PC-3 (cell line): Measurements from ENCODE around the gene SEMA3A. TPM values are rescaled to one million over a fixed set of nuclear protein-coding genes. Genes with fewer than 3 reads are reported as not detected.
A peak's percentile ranks its signal among the peaks of the same experiment; 100 is the strongest.

ENCODE experiments used
- ATAC-seq: fragments of 200-7000 bp; cut with Tn5 transposase; 2 replicates; pipeline ENCODE4 v1.9.1; 2020; ENCODE audit warnings: mild to moderate bottlenecking, moderate library complexity
- BruUV-seq: library from RNA; stranded (reverse); fragments of 400-500 nt; replicated peaks from 2 replicates; lab custom pipeline; 2021; lab: Mats Ljungman, UMichigan
- CTCF ChIA-PET: fragments of 300-600 bp; sonication (Branson Sonifier 250); formaldehyde crosslinking; loops from one replicate; lab custom pipeline; 2022; ENCODE audit warnings: antibody characterized with exemption; lab: Charles Lee
- POLR2A ChIA-PET: fragments of 300-600 bp; sonication (Branson Sonifier 250); formaldehyde crosslinking; loops from one replicate; lab custom pipeline; 2022; ENCODE audit warnings: antibody characterized with exemption; ENCODE audit not compliant: unreplicated experiment; lab: Charles Lee
- DNase-seq: peaks from one replicate; pipeline ENCODE4 v3.0.0-alpha.2; 2015
- H2AFZ ChIP-seq: fragments of 300-600 bp; sonication (generic); 2 replicates; pipeline ENCODE4 v1.6.0; 2016; ENCODE audit warnings: antibody characterized with exemption, low read length
- H3F3A ChIP-seq: fragments of 300-600 bp; sonication (generic); one replicate; pipeline ENCODE4 v1.6.0; 2017; ENCODE audit warnings: antibody characterized with exemption, low read length, control low read depth, mild to moderate bottlenecking; ENCODE audit not compliant: unreplicated experiment
- H3K27ac ChIP-seq: fragments of 300-600 bp; sonication (generic); 2 replicates; pipeline ENCODE4 v1.5.1; 2016; ENCODE audit warnings: mild to moderate bottlenecking, low read length
- H3K27me3 ChIP-seq: fragments of 300-600 bp; sonication (generic); 2 replicates; pipeline ENCODE4 v1.6.1; 2016; ENCODE audit warnings: low read length, mixed read lengths
- H3K36me3 ChIP-seq: fragments of 300-600 bp; sonication (generic); 2 replicates; pipeline ENCODE4 v1.6.1; 2016; ENCODE audit warnings: low read depth, mixed run types, low read length, mixed read lengths
- H3K4me1 ChIP-seq: fragments of 300-600 bp; sonication (generic); 2 replicates; pipeline ENCODE4 v1.5.1; 2016; ENCODE audit warnings: low read length; ENCODE audit not compliant: insufficient read depth
- H3K4me2 ChIP-seq: fragments of 300-600 bp; sonication (generic); 2 replicates; pipeline ENCODE4 v1.6.0; 2016; ENCODE audit warnings: low read length
- H3K4me3 ChIP-seq: fragments of 300-600 bp; sonication (generic); 2 replicates; pipeline ENCODE4 v1.5.1; 2016; ENCODE audit warnings: mild to moderate bottlenecking, low read length, mixed read lengths
- H3K79me2 ChIP-seq: fragments of 300-600 bp; sonication (generic); 2 replicates; pipeline ENCODE4 v1.6.1; 2017; ENCODE audit warnings: low read length, mixed read lengths
- H3K9ac ChIP-seq: fragments of 300-600 bp; sonication (generic); 2 replicates; pipeline ENCODE4 v1.6.0; 2016; ENCODE audit warnings: mild to moderate bottlenecking, low read length
- H3K9me2 ChIP-seq: fragments of 300-600 bp; sonication (generic); replicated peaks from 2 replicates; pipeline ENCODE4 v1.6.1; 2016; ENCODE audit warnings: mixed run types, low read length, mixed read lengths
- H3K9me3 ChIP-seq: fragments of 300-600 bp; sonication (generic); 2 replicates; pipeline ENCODE4 v1.6.1; 2016; ENCODE audit warnings: low read length, mixed read lengths
- H4K20me1 ChIP-seq: fragments of 300-600 bp; sonication (generic); 2 replicates; pipeline ENCODE4 v1.6.1; 2016; ENCODE audit warnings: low read length, mixed read lengths
- CTCF ChIP-seq: fragments of 300-600 bp; sonication (generic); conservative IDR thresholded peaks from 2 replicates; pipeline ENCODE4 v1.5.1; 2017; ENCODE audit warnings: antibody characterized with exemption, low read depth, mild to moderate bottlenecking, low read length
- EZH2 ChIP-seq: fragments of 300-600 bp; sonication (generic); IDR thresholded peaks from one replicate; pipeline ENCODE4 v1.6.1; 2017; ENCODE audit warnings: antibody characterized with exemption, mild to moderate bottlenecking, low read length; ENCODE audit not compliant: unreplicated experiment
- EZH2phosphoT487 ChIP-seq: fragments of 300-600 bp; sonication (generic); IDR thresholded peaks from 2 replicates; pipeline ENCODE4 v1.6.1; 2018; ENCODE audit warnings: mild to moderate bottlenecking, antibody characterized with exemption, low read length, borderline replicate concordance
- intact Hi-C: fragments of 100-400 bp; cut with micrococcal nuclease; formaldehyde crosslinking; loops from 2 replicates; pipeline ENCODE4 v1.9.0; 2023
- total RNA-seq: library from RNA; depleted of rRNA; stranded (reverse); fragments of >200 nt; gene quantifications from 2 replicates; pipeline ENCODE4 v1.2.3, GENCODE V29; 2014

SEMA3A gene
- total RNA-seq, 1 experiment from 2014 or later = 16.9 TPM

- POLR2A ChIA-PET = no interaction called here
- no peaks in the 10 kb centered on the region for H3K79me2 ChIP-seq
- no peaks in the 10 kb centered on the region for H3K9me2 ChIP-seq
- peak overlapping the region; percentile 52 for H3K4me2 ChIP-seq
- peaks cover 14% of the 10 kb centered on the region; the same call in 1 of the 2 replicates for H3K36me3 ChIP-seq
- H4K20me1 ChIP-seq = no peaks in the 10 kb centered on the region
- H2AFZ ChIP-seq = no peak overlapping the region
- H3K27me3 ChIP-seq = no peaks in the 10 kb centered on the region
- peak; percentile 70 for DNase-seq
- peak overlapping the region; percentile 48 for H3K9ac ChIP-seq
- CTCF ChIA-PET = no interaction called here
- ATAC-seq = peak; percentile 76
- no TSS peak for BruUV-seq
- 0 out of 2 replicates have a peak overlapping the region, but pooled peaks have one; percentile 24 for H3K4me3 ChIP-seq
- H3K4me1 ChIP-seq = peaks cover 31% of the 10 kb centered on the region
- peak overlapping the region; percentile 83 for H3K27ac ChIP-seq
- peaks cover 6% of the 10 kb centered on the region for H3F3A ChIP-seq
- no peaks in the 10 kb centered on the region for H3K9me3 ChIP-seq
- intact Hi-C loops = no loop called here
- TF ChIP-seq CTCF (no peak), EZH2 (no peak), EZH2phosphoT487 (no peak)
These were observed 185.5 kb downstream of the SEMA3A start for GRCh38 chr7:84009051-84009450.

- no peak overlapping the region for H3K4me2 ChIP-seq
- no peaks in the 10 kb centered on the region for H3K27me3 ChIP-seq
- no peaks in the 10 kb centered on the region for H4K20me1 ChIP-seq
- DNase-seq = no peak
- no peaks in the 10 kb centered on the region for H3F3A ChIP-seq
- no peak overlapping the region for H3K4me3 ChIP-seq
- ChIA-PET POLR2A (no interaction called here), CTCF (no interaction called here)
- no peaks in the 10 kb centered on the region for H3K79me2 ChIP-seq
- H3K9ac ChIP-seq = no peak overlapping the region
- no peaks in the 10 kb centered on the region for H3K9me2 ChIP-seq
- ATAC-seq = no peak
- H2AFZ ChIP-seq = no peak overlapping the region
- peaks cover 16% of the 10 kb centered on the region for H3K4me1 ChIP-seq
- peaks cover 19% of the 10 kb centered on the region; the same call in 1 of the 2 replicates for H3K36me3 ChIP-seq
- H3K27ac ChIP-seq = no peak overlapping the region
- no TSS peak for BruUV-seq
- TF ChIP-seq CTCF (no peak), EZH2phosphoT487 (no peak), EZH2 (no peak)
- no peaks in the 10 kb centered on the region for H3K9me3 ChIP-seq
- intact Hi-C loops = no loop called here
These were observed 191.4 kb downstream of the SEMA3A start for GRCh38 chr7:84003191-84003590.

- peak; percentile 76 for DNase-seq
- Histone ChIP-seq H3K4me1 (peaks cover 17% of the 10 kb centered on the region), H3K4me3 (no peak overlapping the region), H3K4me2 (peak overlapping the region; percentile 35), H3K79me2 (no peaks in the 10 kb centered on the region), H4K20me1 (no peaks in the 10 kb centered on the region), H3K36me3 (peaks cover 19% of the 10 kb centered on the region; the same call in 1 of the 2 replicates), H3K27me3 (no peaks in the 10 kb centered on the region), H3K9ac (no peak overlapping the region), H3K9me3 (no peaks in the 10 kb centered on the region), H3K27ac (0 out of 2 replicates have a peak overlapping the region, but pooled peaks have one; percentile 1), H2AFZ (no peak overlapping the region), H3F3A (no peaks in the 10 kb centered on the region), H3K9me2 (no peaks in the 10 kb centered on the region)
- POLR2A ChIA-PET = no interaction called here
- intact Hi-C loops = no loop called here
- CTCF ChIA-PET = no interaction called here
- peak; percentile 48; the same call in 1 of the 2 replicates for ATAC-seq
- BruUV-seq = no TSS peak
- TF ChIP-seq CTCF = no peak
- TF ChIP-seq EZH2 = no peak
- no peak for TF ChIP-seq EZH2phosphoT487
These were observed 192.2 kb downstream of the SEMA3A start for GRCh38 chr7:84002348-84002747.
